HEK293 (cell line): ENCODE results near the gene PPA1.

Source experiments
- KLF7 ChIP-seq: fragments of 450-650 bp; formaldehyde crosslinking; IDR thresholded peaks from 2 replicates; pipeline ENCODE4 v1.5.1; 2016; ENCODE audit warnings: missing biosample characterization, missing genetic modification characterization, borderline replicate concordance
- SALL2 ChIP-seq: fragments of 450-650 bp; formaldehyde crosslinking; IDR thresholded peaks from 2 replicates; pipeline ENCODE4 v1.5.0; 2017; ENCODE audit warnings: missing biosample characterization, mild to moderate bottlenecking, missing genetic modification characterization, borderline replicate concordance
- ZBTB21 ChIP-seq: fragments of 450-650 bp; formaldehyde crosslinking; IDR thresholded peaks from 2 replicates; pipeline ENCODE4 v1.5.1; 2017; ENCODE audit warnings: missing biosample characterization, missing genetic modification characterization
- ZBTB7A ChIP-seq: fragments of 450-650 bp; formaldehyde crosslinking; IDR thresholded peaks from 2 replicates; pipeline ENCODE4 v1.5.1; 2016; ENCODE audit warnings: low read depth, missing biosample characterization, missing genetic modification characterization
- ZNF19 ChIP-seq: fragments of 450-650 bp; formaldehyde crosslinking; IDR thresholded peaks from 2 replicates; pipeline ENCODE4; 2016; ENCODE audit warnings: missing biosample characterization, missing genetic modification characterization, low read depth
- ZNF571 ChIP-seq: fragments of 450-650 bp; formaldehyde crosslinking; IDR thresholded peaks from 2 replicates; pipeline ENCODE4 v1.5.0; 2017; ENCODE audit warnings: missing biosample characterization, missing genetic modification characterization
- TF ChIP-seq, protein P1 (sequence below): fragments of 450-650 bp; formaldehyde crosslinking; IDR thresholded peaks from 2 replicates; pipeline ENCODE4 v1.5.1; 2016; ENCODE audit warnings: missing biosample characterization, missing genetic modification characterization
- TF ChIP-seq, protein P2 (sequence below): fragments of 450-650 bp; formaldehyde crosslinking; IDR thresholded peaks from 2 replicates; pipeline ENCODE4 v1.5.1; 2016; ENCODE audit warnings: missing biosample characterization, missing genetic modification characterization
- TF ChIP-seq, protein P3 (sequence below): fragments of 450-650 bp; formaldehyde crosslinking; IDR thresholded peaks from 2 replicates; pipeline ENCODE4 v1.5.1; 2016; ENCODE audit warnings: missing biosample characterization, missing genetic modification characterization

DNA sequence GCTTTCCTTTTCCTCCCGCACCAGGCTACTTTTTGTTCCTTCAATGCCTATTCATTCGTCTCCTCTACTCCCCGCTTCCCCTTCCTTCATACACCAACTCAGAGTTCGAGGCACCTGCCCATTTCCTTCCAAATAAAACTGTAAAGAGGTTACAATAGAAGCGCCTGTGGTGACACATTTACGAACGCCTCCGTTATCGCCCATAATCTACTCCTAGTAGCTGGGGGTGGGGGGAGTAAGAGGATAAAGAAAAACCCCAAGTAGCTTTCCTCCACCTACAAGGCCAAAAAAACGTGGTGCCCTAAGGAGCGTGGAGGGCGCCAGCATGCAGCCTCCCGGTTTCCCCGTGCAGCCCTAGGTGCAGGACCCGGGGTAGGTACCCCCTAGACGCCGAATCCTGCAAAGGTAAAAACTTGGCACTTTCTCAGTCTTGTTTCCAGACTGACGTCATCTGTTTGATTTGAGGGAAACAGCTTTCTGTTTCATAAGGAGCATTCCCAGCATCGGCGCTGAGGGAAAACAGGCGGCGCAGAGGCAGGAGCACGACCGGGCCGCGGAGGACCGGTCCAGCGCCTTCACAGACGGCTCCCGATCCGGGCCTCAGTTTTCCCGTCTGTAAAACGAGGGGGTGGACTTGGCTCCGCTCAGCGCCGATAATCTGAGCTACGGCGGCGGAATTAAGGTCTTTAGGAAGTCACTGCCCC is 922 bp downstream of the PPA1 start:
- TF ChIP-seq, protein P1, sequence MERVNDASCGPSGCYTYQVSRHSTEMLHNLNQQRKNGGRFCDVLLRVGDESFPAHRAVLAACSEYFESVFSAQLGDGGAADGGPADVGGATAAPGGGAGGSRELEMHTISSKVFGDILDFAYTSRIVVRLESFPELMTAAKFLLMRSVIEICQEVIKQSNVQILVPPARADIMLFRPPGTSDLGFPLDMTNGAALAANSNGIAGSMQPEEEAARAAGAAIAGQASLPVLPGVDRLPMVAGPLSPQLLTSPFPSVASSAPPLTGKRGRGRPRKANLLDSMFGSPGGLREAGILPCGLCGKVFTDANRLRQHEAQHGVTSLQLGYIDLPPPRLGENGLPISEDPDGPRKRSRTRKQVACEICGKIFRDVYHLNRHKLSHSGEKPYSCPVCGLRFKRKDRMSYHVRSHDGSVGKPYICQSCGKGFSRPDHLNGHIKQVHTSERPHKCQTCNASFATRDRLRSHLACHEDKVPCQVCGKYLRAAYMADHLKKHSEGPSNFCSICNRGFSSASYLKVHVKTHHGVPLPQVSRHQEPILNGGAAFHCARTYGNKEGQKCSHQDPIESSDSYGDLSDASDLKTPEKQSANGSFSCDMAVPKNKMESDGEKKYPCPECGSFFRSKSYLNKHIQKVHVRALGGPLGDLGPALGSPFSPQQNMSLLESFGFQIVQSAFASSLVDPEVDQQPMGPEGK (tag by site-specific recombination) = peak; percentile 60; the same call in 1 of the 2 replicates
- TF ChIP-seq, protein P2, sequence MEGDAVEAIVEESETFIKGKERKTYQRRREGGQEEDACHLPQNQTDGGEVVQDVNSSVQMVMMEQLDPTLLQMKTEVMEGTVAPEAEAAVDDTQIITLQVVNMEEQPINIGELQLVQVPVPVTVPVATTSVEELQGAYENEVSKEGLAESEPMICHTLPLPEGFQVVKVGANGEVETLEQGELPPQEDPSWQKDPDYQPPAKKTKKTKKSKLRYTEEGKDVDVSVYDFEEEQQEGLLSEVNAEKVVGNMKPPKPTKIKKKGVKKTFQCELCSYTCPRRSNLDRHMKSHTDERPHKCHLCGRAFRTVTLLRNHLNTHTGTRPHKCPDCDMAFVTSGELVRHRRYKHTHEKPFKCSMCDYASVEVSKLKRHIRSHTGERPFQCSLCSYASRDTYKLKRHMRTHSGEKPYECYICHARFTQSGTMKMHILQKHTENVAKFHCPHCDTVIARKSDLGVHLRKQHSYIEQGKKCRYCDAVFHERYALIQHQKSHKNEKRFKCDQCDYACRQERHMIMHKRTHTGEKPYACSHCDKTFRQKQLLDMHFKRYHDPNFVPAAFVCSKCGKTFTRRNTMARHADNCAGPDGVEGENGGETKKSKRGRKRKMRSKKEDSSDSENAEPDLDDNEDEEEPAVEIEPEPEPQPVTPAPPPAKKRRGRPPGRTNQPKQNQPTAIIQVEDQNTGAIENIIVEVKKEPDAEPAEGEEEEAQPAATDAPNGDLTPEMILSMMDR (tag by site-specific recombination) = no peak
- TF ChIP-seq KLF7 (tag by site-specific recombination) = no peak
- no peak for TF ChIP-seq SALL2 (tag by site-specific recombination)
- TF ChIP-seq, protein P3, sequence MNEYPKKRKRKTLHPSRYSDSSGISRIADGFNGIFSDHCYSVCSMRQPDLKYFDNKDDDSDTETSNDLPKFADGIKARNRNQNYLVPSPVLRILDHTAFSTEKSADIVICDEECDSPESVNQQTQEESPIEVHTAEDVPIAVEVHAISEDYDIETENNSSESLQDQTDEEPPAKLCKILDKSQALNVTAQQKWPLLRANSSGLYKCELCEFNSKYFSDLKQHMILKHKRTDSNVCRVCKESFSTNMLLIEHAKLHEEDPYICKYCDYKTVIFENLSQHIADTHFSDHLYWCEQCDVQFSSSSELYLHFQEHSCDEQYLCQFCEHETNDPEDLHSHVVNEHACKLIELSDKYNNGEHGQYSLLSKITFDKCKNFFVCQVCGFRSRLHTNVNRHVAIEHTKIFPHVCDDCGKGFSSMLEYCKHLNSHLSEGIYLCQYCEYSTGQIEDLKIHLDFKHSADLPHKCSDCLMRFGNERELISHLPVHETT = no peak
- TF ChIP-seq ZNF571 (tag by site-specific recombination) = no peak
- TF ChIP-seq ZNF19 (tag by site-specific recombination) = no peak
- no peak for TF ChIP-seq ZBTB7A
- TF ChIP-seq ZBTB21 (tag by site-specific recombination) = peak; percentile 80
